H7 (cell line): ENCODE data around the gene B3GALT5. TPM values are rescaled to one million over a fixed set of nuclear protein-coding genes. Genes with fewer than 3 reads are reported as not detected.
A peak's percentile ranks its signal among the peaks of the same experiment; 100 is the strongest.

Source experiments
- DNase-seq: peaks from one replicate; pipeline ENCODE4 v3.0.0; 2012
- H3K27me3 ChIP-seq: 2 replicates; pipeline ENCODE4 v1.6.0; 2011; ENCODE audit warnings: mild to moderate bottlenecking, low read length; ENCODE audit not compliant: control insufficient read depth, insufficient read depth
- H3K36me3 ChIP-seq: replicated peaks from 2 replicates; pipeline ENCODE4 v1.5.1; 2011; ENCODE audit warnings: low read length; ENCODE audit not compliant: control insufficient read depth, insufficient read depth
- H3K4me3 ChIP-seq: 2 replicates; pipeline ENCODE4 v1.5.1; 2011; ENCODE audit warnings: low read depth, mild to moderate bottlenecking, control low read depth, low read length, moderate library complexity; ENCODE audit not compliant: insufficient read depth
- total RNA-seq: library from RNA; depleted of rRNA; stranded (reverse); fragments of >200 nt; shearing (Covaris generic); gene quantifications from 2 replicates; pipeline ENCODE4 v1.2.3, GENCODE V29; 2014

B3GALT5 gene
- total RNA-seq, 1 experiment from 2014 or later: 3.7 TPM

DNA sequence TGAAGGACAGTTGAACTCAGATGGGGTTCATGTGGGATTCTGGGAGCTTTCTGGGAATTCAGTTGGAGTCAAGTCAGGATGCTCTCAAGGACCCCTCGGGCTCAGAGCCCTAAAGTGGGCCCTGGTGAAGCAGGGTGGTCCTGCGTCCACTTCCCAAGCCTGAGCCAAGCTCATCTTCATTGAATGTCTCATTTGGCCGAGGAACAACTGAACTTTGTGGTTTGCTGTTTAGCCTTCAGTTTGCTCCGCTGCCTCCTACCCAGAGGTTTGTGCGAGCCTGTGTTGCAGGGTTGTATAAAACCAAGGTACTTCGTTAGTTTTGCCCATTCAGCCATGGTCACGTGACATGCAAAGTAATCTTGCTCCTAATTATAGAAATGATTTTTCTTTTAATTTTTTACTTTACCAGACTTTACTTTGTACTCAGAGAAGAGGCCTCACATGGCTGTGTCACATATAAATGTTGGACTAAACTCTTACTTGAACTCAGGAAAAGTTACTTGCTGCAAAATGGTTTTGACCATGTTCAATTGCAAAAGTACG is 49.7 kb downstream of the B3GALT5 start:
- Histone ChIP-seq H3K36me3 (peaks cover 24% of the 10 kb centered on the region), H3K27me3 (no peaks in the 10 kb centered on the region), H3K4me3 (no peak overlapping the region)
- no peak for DNase-seq

DNA sequence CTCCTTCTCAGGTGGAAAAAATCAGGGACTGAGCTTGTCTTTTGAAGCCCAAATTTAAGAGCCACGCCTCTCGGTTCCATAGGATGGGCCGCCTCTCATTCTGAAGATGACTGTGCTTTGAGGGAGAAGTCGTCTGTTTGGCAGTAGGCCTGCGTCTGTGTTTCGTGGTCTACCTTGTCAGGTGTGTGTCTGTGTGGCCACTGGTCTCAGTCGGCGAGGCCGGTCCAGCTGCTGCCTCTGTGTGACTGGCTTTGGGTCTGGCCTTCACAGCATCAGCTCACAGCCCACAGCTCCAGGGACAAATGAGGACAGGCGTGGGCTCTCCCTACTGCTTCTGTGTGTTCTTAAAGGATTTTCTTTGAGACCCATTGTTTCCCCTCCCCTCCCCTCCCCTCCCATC is 50.3 kb downstream of the B3GALT5 start:
- H3K27me3 ChIP-seq: no peaks in the 10 kb centered on the region
- no peak for DNase-seq
- H3K4me3 ChIP-seq: no peak overlapping the region
- H3K36me3 ChIP-seq: peaks cover 24% of the 10 kb centered on the region

DNA sequence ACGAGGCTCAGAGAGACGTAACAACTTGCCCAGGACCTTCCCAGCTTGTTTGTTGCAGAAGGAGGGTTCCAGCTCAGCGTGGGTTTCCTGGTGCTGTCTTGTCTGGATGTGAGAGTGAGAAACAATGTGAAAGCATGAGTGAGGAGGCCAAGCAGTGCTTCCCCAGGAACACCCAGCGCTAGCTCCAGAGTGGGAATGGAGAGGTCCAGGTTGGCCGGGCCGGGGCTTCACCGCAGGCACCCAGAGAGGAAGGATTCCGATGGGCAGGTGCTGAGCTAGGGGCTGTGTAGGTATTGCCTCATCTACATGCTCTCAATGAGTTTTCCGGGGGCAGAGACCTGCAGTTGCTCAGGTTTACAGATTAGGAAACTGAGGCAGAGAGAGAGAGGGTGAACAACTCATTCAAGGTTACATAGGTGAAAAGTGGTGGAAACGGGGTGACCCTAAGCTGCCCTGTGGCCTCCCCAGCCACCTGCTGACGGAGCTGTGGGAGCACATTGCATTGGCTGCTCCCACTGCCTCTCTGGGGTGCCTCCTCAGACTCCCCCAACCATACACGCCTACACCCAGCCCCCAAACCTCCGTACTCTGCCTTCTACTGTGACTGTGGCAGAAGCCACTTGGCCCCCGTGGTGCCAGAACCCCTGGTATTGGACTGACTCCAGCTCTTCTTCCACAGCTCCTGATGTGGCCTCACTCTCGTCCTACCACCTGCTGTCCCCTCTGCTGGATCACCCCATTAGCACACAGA is 51.2 kb downstream of the B3GALT5 start:
- Histone ChIP-seq H3K36me3 (peaks cover 24% of the 10 kb centered on the region), H3K27me3 (no peaks in the 10 kb centered on the region), H3K4me3 (no peak overlapping the region)
- no peak for DNase-seq

DNA sequence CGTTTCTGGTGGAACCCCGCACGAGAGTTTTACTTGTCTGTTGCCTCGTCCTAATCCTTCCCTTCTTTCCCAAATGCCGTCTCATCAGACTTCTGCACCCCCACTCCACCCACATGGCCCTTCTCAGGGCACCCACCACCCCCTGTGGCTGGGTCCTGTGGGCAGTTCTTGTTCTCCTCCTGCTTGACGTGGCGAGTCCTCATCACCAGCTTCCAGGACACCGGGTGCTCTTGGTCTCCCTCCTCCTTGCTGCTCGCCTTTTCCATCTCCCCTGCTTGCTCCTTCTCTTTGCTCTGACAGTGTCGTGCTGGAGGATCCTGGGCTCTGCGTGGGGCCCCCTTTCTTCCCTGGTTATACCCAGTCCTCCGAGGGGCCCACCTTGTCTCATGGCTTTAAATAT is 51.8 kb downstream of the B3GALT5 start:
- Histone ChIP-seq H3K36me3 (peaks cover 24% of the 10 kb centered on the region), H3K4me3 (no peak overlapping the region), H3K27me3 (no peaks in the 10 kb centered on the region)
- DNase-seq: no peak

DNA sequence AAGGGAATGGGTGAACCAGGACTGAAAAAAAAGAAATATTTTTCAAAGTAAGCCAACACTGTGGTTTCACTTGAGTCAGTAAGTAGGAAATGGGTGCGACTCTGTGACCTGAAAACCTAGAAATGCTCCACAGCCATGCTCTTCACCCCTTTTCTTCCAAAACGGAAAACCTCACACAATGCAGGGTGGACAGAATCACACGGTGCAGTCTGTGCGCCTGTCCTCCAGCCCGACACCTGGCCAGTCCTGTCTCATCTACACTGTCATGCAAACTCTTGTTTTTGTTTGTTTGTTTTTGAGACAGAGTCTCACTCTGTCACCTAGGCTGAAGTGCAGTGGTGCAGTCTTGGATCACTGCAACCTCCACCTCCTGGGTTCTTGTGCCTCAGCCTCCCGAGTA is 53.3 kb downstream of the B3GALT5 start:
- DNase-seq: no peak
- no peaks in the 10 kb centered on the region for H3K27me3 ChIP-seq
- H3K36me3 ChIP-seq: peaks cover 19% of the 10 kb centered on the region
- H3K4me3 ChIP-seq: no peak overlapping the region

DNA sequence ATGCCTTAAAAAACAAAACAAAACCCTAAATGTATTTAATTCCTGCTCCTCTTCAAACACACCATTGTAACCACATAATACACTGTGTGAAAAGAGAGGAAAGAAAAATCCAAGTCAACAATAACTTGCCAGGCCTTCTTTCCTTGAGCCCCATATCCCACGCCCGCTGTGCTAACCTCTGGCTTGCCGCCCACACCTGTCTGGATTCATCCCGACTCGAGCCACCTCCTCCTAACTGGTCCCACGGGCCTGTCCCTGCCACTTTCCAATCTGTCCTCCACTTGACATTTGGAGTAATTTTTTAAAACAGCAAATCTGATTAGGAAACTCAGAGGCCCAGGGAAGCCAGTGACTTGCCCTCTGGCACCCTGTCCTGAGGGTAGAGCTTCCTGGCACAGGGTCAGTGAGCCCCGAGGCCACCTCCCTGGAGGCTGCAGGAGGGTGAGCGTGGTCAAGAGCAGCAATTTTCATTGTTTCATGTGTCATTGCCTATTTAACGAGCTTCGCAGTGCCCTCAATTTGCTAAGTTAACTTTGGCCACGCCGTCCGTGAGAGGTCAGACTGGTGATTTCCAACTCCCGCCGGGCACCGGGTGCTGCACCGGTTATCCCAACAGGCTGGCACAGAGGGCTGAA is 54.1 kb downstream of the B3GALT5 start:
- no peaks in the 10 kb centered on the region for H3K27me3 ChIP-seq
- DNase-seq: no peak
- no peak overlapping the region for H3K4me3 ChIP-seq
- peaks cover 14% of the 10 kb centered on the region for H3K36me3 ChIP-seq

DNA sequence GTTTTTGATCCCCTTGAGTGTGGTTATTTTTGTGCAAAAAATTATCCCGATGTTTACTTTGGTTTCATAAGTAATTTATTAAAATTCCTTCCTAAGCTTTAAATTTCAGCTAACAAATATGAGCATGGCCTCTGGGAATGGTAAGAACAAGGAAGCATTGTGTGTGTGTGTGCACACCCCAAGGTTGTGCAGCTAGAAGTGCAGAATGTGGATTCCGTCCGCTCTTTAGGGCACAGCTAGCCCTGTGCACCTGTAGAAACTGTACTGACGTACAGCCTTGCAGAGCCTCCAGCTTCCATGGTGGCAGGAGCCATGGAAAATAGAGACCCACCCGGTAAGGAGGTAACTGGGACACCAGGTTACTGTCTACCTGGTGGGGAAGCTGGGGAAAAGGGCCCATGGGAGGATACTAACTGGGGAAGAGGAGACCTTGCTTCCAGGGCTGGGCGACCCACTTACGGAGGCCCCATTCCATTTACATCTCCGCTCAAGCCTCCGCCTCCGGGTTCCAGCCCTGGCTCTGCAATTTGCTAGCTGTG is 54.7 kb downstream of the B3GALT5 start:
- Histone ChIP-seq H3K36me3 (peaks cover 9% of the 10 kb centered on the region), H3K4me3 (no peak overlapping the region), H3K27me3 (no peaks in the 10 kb centered on the region)
- DNase-seq: no peak

DNA sequence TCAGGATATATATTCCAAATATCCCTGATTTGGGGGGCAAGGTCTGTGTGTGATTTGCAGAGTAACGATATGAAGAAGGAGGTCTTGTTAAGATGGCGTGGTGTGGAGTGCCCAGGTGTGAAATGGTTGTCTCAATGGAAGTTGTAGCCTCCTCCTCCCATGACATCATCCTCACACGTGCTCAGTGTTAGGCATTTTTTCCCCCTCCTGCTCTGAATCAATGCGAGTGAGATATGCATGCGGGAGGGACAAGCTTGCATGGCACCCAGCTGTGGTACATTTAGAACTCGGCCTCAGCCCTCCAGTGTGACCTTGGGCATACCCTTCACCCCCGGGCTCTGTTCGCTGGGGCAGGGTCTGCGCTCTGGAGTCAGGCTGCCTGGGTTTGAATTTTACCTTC is 55.6 kb downstream of the B3GALT5 start:
- H3K36me3 ChIP-seq: peaks cover 9% of the 10 kb centered on the region

DNA sequence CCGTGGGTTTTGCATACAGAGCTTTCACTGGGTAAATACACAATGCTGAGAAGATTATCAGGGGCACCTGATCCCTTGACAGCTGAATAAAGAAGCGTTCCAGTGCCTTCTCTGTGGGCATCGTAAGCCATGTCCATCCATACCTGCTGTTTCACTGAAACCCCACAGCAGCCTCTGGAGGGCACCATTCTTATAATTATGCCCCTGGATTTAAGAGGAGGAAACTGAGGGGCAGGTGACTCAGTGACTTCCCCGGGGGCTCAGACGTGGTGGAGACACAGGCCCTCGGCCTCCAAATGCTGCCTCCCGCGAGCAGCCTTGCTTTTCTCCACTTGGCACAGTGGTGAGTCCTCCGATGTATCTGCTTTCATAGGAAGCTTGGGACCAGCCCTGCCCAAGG is 56.7 kb downstream of the B3GALT5 start:
- H3K4me3 ChIP-seq: no peak overlapping the region
- peaks cover 2% of the 10 kb centered on the region for H3K36me3 ChIP-seq
- H3K27me3 ChIP-seq: no peaks in the 10 kb centered on the region
- DNase-seq: no peak

More for the DNA sequence above, 55.6 kb downstream of the B3GALT5 start:
- H3K27me3 ChIP-seq: no peaks in the 10 kb centered on the region
- no peak for DNase-seq
- no peak overlapping the region for H3K4me3 ChIP-seq

DNA sequence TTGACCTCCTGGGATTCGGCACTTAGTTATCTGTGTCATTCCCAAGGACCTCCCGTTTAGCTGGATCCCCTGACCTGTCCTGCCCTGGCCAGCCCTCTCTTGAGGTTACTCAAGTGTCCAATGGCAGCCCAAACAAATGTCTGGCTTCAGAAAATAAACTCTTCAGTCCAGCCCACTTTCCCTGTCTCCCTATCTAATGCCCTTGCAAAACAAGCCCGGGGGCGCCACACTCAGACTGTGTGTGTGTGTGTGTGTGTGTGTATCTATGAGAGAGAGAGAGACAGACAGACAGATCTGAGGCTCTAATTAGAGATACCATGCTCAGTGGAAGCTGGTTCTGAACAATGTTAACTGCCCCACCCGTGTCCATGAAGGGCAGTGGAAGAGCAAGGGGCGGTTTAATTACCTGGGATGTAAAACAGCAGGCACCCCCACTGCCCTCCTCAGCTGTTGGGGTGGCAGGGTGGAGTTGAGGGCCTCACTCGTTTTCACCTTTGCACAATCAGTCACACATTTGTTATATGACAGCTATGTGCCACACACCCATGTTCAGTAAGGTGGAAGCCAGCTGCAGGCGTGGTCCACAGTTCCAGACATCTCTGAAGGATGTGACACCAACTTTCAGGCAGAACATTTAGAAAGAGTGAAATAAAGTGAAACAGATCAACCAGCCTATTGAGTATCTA is 57.4 kb downstream of the B3GALT5 start:
- DNase-seq: no peak
- Histone ChIP-seq H3K27me3 (no peaks in the 10 kb centered on the region), H3K36me3 (no peaks in the 10 kb centered on the region; the same call in none of the 2 replicates), H3K4me3 (no peak overlapping the region)

DNA sequence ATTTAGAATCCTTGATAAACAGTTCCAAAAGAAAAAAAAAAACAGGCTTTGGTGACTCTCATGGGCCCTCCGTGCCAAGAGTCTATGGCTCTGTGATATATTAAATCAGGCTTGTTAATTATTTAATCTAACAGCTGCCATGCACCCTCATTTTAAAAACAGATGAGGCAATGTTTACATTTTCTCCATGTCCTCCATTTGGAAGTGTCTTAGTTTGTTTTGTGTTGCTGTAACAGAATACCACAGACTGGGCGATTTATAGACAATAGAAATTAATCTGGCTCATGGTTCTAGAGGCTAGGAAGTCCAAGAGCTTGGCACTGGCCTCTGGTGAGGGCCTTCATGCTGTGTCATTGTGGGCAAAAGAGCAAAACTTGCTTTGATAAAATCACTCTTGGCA is 58.0 kb downstream of the B3GALT5 start:
- Histone ChIP-seq H3K4me3 (no peak overlapping the region), H3K27me3 (no peaks in the 10 kb centered on the region), H3K36me3 (no peaks in the 10 kb centered on the region; the same call in none of the 2 replicates)
- DNase-seq: no peak

DNA sequence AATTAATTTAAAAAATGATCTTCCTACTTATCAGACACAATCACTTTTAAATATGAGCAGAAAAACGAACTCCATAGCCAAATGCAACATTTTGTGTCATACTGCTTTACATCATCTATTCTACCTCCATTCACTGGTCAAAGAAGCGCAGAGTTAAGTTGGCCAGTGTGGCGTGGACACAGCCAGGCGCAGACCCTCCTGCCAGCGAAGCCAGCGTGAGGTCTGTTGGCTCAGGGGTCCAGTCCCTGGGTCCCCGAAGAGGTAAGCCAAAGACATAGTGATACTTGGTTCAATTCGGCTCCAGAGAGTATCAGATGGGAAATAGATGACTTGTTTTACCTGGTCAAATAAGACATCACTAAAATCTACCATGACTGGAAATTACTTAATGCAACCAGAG is 59.2 kb downstream of the B3GALT5 start:
- no peak overlapping the region for H3K4me3 ChIP-seq
- H3K36me3 ChIP-seq: no peaks in the 10 kb centered on the region; the same call in 1 of the 2 replicates
- H3K27me3 ChIP-seq: no peaks in the 10 kb centered on the region
- DNase-seq: no peak

DNA sequence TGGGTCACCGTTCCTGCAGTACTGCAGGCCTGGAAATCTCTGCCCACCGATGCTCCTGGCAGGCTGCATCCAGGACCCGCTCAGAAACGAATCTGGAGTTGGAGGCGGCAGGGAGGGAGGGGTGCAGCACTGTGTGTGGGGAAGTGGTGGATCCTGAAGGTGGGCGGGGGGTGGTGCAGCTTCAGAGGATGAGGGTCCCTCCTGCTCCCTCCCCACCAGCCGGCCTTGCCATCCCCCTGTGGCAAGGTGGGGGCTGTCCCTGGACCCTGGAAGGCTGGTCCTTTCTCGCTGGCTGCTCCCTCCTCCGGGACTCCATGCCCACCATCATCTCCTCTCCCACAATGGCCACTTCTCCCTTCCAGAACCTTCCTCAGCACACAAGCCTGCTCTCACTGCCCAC is 60.4 kb downstream of the B3GALT5 start:
- no peak overlapping the region for H3K4me3 ChIP-seq
- no peaks in the 10 kb centered on the region for H3K27me3 ChIP-seq
- no peak for DNase-seq
- no peaks in the 10 kb centered on the region; the same call in 1 of the 2 replicates for H3K36me3 ChIP-seq

DNA sequence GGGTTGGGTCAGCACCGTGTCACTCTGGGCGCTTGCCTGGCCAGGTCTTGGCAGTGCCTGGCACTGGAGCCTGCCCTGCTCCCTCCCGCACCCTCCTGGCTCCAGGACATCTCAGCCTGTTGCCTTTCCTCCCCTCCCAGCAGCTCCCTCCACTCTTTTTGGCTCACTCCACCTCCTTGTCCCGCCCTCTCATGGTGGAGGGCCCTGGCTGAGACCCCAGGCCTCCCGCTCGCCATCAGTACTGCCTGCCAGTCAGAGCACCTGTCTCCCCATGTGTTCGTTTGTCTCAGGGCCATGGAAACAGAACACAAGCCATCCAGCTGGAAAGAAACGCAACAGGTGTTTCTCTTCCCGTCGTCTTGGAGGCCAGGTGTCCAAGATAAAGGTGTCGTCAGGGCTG is 61.0 kb downstream of the B3GALT5 start:
- H3K36me3 ChIP-seq: no peaks in the 10 kb centered on the region
- peak; percentile 61 for DNase-seq
- H3K4me3 ChIP-seq: no peak overlapping the region
- no peaks in the 10 kb centered on the region for H3K27me3 ChIP-seq
